GM12891 (cell line): Measurements from ENCODE around the gene JMJD8.

Experiments used
- POLR2A ChIP-seq: IDR thresholded peaks from 2 replicates; pipeline ENCODE4 v1.6.1; 2011; ENCODE audit warnings: low read depth, low read length, control low read depth
- POLR2AphosphoS5 ChIP-seq: IDR thresholded peaks from 2 replicates; pipeline ENCODE4 v1.6.1; 2011; ENCODE audit warnings: low read depth, low read length, control low read depth
- POU2F2 ChIP-seq: IDR thresholded peaks from 2 replicates; pipeline ENCODE4 v1.6.1; 2011; ENCODE audit warnings: low read depth, mild to moderate bottlenecking, control low read depth, low read length, moderate library complexity
- TAF1 ChIP-seq: IDR thresholded peaks from 2 replicates; pipeline ENCODE4 v1.6.1; 2011; ENCODE audit warnings: low read depth, low read length, control low read depth

DNA sequence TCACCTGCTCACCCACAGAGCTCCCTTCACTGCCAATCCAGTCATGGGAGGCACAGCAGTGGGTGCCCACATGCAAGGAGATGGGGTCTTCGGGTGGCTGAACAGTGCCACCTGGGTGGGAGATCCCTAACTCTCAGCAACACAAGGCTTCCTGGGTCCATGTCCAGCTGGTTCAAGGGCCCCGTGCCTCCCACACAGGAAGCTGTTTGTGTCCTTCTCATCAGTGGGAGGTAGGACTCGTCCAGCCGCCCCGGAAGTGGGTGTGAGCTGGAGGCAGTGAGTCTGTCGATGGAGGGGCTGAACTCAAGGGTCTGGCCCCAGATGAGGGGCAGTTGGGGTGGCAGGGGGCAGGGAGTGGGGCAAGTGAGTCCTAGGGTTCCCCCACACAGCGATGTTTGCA lies 19.9 kb upstream of the JMJD8 start:
- TF ChIP-seq POLR2AphosphoS5 (no peak), POLR2A (no peak), TAF1 (no peak), POU2F2 (no peak)
